ENCODE results near the gene SAG.
"Not testable (repeated sequence)": the region's sequence is repeated elsewhere in the genome, so short reads cannot be mapped to it uniquely, and the experiment has no call there.

The SAG gene

GRCh38 chr2:233358335-233358734 is 50.7 kb downstream of the SAG start:
- DNase-seq = no peak

- no peak for DNase-seq
These were observed 51.3 kb downstream of the SAG start for GRCh38 chr2:233358947-233359346.

GRCh38 chr2:233359823-233360222 is 52.2 kb downstream of the SAG start:
- no peak for DNase-seq

- DNase-seq = no peak
These were observed 53.2 kb downstream of the SAG start for GRCh38 chr2:233360771-233361176.

- no peak for DNase-seq
These were observed 53.7 kb downstream of the SAG start for GRCh38 chr2:233361297-233361696.

- DNase-seq = no peak
These were observed 55.1 kb downstream of the SAG start for GRCh38 chr2:233362742-233363141.

GRCh38 chr2:233363744-233364235 is 56.2 kb downstream of the SAG start:
- no peak for DNase-seq

- no peak for DNase-seq
These were observed 58.4 kb downstream of the SAG start for GRCh38 chr2:233365861-233366520.

- no peak for DNase-seq
These were observed 60.0 kb downstream of the SAG start for GRCh38 chr2:233367586-233367985.

- DNase-seq = no peak
These were observed 61.1 kb downstream of the SAG start for GRCh38 chr2:233368756-233369155.

- no peak for DNase-seq
These were observed 61.8 kb downstream of the SAG start for GRCh38 chr2:233369462-233369861.

- no peak for DNase-seq
These were observed 62.5 kb downstream of the SAG start for GRCh38 chr2:233369897-233370685.

- DNase-seq = no peak
These were observed 64.0 kb downstream of the SAG start for GRCh38 chr2:233371641-233372040.

- no peak for DNase-seq
These were observed 65.2 kb downstream of the SAG start for GRCh38 chr2:233372855-233373254.

GRCh38 chr2:233373316-233373715 is 65.7 kb downstream of the SAG start:
- DNase-seq = no peak

- not testable (repeated sequence) for DNase-seq
These were observed 67.2 kb downstream of the SAG start for GRCh38 chr2:233374776-233375175.

- DNase-seq = no peak
These were observed 68.1 kb downstream of the SAG start for GRCh38 chr2:233375490-233376314.

- no peak for DNase-seq
These were observed 71.4 kb downstream of the SAG start for GRCh38 chr2:233379034-233379433.

GRCh38 chr2:233379441-233379840 is 71.8 kb downstream of the SAG start:
- no peak for DNase-seq

- no peak for DNase-seq
These were observed 72.7 kb downstream of the SAG start for GRCh38 chr2:233380132-233380895.

- DNase-seq = no peak
These were observed 73.5 kb downstream of the SAG start for GRCh38 chr2:233380995-233381637.

GRCh38 chr2:233381638-233381995 is 74.0 kb downstream of the SAG start:
- no peak for DNase-seq
